C4-2B (cell line): ENCODE results near the gene LRRC3C.
"Not testable (repeated sequence)": the region's sequence is repeated elsewhere in the genome, so short reads cannot be mapped to it uniquely, and the experiment has no call there.

Experiments used
- CTCF ChIP-seq: fragments of 450-650 bp; conservative IDR thresholded peaks from 2 replicates; pipeline ENCODE4 v1.5.1; 2017; ENCODE audit warnings: mild to moderate bottlenecking
- ZFX ChIP-seq: fragments of 450-650 bp; IDR thresholded peaks from 2 replicates; pipeline ENCODE4 v1.6.1; 2017

GRCh38 chr17:39948489-39948828 lies 20.9 kb downstream of the LRRC3C start:
- not testable (repeated sequence) for TF ChIP-seq CTCF, ZFX
